SW480 (cell line): ENCODE results near the gene SAFB2.

Experiments
- DNase-seq: peaks from one replicate; pipeline ENCODE4 v3.0.0-alpha.2; 2016; ENCODE audit warnings: low spot score

Gene SAFB2

DNA sequence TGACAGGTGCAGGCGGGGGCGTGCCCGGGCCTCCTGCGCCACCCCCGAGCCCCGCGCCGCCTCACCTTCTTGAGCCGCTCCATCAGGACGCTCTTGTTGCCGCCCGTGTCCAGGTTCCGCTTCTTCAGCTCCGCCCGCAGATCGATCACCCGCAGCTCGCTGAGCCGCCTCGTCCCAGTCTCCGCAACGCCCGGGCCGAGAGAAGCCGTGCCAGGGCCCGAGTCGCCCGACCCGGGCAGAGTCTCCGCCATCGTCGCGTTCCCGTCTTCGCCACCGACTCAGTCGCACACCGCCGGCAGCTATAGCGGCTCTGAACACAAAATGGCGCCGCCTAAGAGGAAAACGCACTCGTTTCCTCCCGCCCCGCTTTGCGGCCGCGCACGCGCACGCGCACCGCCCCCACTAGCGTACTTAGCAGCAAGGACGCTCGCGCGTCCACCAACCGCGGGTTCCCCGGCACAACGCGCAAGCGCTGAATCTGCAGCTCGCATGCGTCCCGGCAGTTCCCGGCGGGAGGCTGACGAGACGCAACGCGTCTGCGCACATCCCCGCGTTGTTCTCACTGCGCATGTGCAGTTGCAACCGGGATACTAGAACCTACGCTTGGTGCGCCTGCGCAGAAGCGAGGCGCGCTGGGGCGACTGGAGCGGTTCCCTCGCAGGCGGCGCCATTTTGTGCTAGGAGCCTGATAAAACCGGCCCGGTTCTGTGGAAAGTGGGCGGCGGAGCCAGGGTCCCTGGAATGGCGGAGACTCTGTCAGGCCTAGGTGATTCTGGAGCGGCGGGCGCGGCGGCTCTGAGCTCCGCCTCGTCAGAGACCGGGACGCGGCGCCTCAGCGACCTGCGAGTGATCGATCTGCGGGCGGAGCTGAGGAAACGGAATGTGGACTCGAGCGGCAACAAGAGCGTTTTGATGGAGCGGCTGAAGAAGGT is at the start of gene SAFB2, which contains the start of gene SAFB:
SAFB2 (minus strand) TSS at position 312 of the 932 bp plus-strand sequence; CDS start at position 251, 61 bp downstream.
SAFB (plus strand) TSS at position 619 of the 932 bp plus-strand sequence; CDS start at position 742, 123 bp downstream.
- DNase-seq, result peak; percentile 96

DNA sequence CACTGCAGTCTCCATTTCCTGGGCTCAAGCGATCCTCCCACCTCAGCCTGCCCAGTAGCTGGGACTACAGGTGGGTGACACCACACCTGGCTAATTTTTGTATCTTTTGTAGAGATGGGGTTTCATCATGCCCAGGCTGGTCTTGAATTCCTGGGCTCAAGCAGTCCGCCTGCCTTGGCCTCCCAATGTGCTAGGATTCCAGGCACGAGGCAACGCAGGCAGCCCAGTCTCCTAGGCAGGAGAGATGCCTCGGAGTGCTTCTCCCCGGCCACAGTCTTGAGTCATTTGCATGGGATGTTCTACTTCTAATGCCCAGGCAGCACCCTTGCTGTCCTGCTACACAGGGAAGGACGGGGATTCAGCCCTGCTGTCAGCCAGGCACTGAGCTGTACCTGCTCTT is 49.0 kb upstream of the SAFB2 start:
- DNase-seq, result no peak

GRCh38 chr19:5669212-5669611 is 46.6 kb upstream of the SAFB2 start:
- no peak for DNase-seq

DNA sequence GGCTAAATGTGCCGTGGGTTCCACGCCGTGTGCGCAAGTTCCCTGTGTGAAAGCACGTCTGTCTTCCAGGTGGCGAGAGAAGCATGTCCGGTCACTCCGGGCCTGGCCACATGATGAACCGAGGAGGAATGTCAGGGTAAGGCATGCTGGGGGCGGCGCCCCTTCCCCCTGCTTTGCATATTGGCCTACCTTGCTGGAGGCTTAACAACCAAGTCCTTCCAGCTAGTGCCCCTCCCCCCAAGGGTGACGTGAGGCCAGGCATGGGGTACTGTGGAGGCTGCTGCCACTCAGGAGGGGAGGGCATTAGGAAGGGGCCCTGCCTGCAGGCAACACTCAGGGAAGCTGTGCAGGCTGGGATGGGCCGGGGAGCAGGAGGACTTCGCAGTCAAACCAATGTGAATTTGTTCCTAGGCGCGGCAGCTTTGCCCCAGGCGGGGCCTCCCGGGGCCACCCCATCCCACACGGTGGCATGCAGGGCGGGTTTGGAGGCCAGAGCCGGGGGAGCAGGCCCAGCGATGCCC is 45.2 kb upstream of the SAFB2 start:
- DNase-seq, result no peak

GRCh38 chr19:5666921-5667610 is 44.5 kb upstream of the SAFB2 start:
- no peak for DNase-seq

GRCh38 chr19:5665781-5666513 is 43.4 kb upstream of the SAFB2 start:
- peak; percentile 20 for DNase-seq

DNA sequence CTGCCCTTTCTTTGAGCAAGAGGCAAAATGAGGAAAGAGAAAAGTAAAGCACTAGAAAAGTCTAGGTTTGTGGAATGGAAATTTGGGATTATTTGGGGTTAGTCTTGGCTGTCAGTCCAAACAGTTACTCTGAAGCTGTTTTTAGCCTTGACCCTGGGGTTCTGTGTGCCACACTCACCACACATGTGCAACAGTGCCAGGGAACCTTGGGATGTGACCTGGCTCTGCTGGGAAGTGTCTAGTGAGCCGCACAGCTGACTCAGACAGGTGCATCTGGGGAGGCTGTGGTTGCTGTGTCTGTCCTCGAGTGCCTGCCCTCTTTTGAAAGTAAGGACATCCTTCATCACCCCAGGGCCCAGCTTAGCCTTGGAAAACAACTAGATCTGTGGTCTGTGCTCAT is 41.9 kb upstream of the SAFB2 start:
- DNase-seq, result no peak

GRCh38 chr19:5663904-5664303 is 41.3 kb upstream of the SAFB2 start:
- no peak for DNase-seq

- DNase-seq, result no peak
Observed at GRCh38 chr19:5661483-5661882, 38.9 kb upstream of the SAFB2 start.

- no peak for DNase-seq
Observed at GRCh38 chr19:5655412-5655811, 32.8 kb upstream of the SAFB2 start.

- no peak for DNase-seq
Observed at GRCh38 chr19:5654931-5655330, 32.4 kb upstream of the SAFB2 start.

- DNase-seq, result no peak
Observed at GRCh38 chr19:5652261-5652660, 29.7 kb upstream of the SAFB2 start.

DNA sequence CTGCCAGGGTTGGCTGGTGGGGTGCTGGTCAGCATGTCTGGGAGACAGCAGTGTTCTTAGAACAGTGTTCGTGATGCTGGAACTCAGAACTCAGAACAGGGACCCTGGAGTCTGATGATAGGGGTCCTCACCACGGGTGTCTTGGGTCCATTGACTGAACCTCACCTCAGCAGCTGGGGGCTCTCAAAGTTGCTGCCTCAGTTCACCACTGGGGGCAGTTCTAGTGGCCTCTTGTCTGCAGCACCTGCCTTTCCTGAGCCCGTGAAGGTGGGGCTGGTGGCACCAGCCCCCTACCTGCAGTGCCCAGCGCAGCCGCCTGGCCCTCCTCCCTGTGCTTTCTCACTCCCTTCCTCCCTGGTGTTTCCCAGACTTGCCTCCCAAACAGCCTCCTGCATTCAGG is 28.8 kb upstream of the SAFB2 start:
- DNase-seq, result no peak

DNA sequence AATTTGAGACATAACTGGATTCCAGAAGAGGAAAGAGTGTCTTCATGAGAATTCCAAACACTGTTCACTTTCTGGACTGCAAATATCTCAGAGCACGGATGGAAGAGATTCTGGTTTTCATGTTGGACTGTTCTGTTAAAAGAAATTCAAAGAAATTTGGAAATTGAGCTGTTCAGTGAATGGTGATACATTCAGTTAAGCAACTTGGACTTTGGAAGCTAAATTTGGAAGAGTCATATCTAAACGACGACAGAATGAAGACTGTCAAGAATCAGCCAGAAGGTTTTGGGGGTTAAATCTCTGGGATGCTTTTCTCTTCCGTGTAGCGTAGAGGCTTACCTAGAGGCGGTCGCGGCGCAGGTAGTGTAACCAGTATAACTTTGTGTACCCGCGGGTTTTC is 25.9 kb upstream of the SAFB2 start:
- no peak for DNase-seq

DNA sequence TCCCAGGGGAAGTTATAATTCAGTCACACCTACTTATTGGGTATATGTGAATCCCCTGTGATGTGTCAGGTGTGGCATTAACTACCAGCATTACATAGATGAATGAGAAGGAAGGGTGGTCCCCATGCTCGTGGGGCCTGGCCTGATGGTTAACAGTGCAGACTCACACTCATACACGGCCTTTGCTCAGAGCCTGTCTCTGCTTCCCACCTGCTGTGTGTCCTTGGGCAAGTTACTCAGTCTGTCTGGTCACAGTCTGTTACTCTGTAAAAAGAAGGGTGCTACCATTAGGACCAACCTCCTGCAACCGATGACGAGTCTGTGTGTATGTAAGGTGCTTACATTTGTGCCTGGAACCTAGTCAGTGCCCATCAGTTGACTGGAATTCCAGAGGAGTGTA is 24.1 kb upstream of the SAFB2 start:
- DNase-seq, result no peak

DNA sequence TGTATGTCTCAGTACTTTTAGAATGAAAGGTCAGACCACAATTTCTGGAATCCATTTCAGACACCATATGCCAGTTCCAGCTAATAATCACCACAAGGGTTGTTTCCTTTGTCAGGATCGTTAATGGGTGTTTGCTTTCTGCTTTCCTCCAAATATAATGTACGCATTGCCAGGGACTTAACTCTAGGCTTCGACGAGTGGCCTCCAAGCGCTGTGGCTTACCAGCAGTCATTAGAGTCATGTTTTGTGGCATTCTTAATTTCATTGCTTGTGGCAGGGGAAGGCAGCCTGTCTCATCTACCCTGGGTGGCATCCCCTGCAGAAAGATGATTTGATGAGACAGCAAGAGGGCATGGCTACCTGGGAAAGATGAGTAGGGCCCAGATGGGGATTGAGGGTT is 22.8 kb upstream of the SAFB2 start:
- DNase-seq, result no peak

DNA sequence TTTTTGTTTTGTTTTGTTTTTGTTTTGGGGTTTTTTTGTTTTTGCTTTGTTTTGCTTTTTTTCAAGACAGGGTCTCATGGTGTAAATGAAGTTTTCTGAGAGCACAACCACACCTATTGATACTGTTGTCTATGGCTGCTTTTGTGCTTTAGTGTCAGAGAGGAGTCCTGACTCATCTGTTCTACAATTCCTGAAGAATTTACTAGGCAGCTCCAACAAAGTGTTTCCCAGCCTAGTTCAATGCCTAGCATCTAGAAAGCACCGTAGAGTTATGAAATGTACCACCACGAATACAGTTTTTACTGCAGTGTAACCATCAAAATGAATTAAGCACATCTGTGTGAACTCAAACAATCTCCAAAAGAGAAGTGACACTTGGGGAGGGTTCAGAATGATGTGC is 21.5 kb upstream of the SAFB2 start:
- DNase-seq, result no peak

- no peak for DNase-seq
Observed at GRCh38 chr19:5643060-5643459, 20.5 kb upstream of the SAFB2 start.

DNA sequence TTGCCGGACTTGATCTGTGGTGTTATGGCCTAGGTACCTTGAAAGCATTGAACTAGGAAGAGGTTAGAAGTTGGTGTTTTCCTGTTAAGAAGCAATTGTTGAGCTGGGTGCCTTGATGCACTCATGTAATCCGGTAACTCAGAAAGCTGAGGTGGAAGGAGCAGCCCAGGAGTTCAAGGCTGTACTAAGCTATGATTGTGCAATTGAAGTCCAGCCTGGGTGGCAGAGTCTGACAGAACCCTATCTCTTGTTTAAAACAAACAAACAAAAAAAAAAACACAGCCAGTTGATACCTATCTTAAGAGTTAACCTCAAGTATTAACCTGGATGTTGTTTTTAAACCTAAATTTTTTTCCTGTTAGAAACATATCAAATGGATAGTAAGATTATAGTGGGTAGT is 19.6 kb upstream of the SAFB2 start:
- DNase-seq, result no peak

DNA sequence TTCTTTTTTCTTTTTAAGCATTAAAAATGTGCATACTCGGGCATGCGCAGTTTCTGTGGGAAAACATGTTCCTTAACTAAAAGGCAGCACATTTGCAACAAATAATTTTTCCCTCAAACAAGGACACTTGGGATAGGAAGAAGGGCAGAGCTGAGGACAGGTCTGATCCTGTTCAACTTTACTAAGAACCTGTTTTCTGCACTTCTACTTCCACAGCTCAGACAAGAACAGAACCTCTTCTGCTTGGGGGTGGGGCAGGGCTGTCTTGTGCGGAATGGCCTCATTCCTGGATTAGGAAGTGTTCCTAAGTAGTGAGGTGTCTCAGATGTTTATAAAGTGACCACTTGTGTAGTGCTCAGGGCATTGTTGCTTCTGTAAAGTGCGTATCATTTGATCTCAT is 18.6 kb upstream of the SAFB2 start:
- no peak for DNase-seq

GRCh38 chr19:5637971-5638370 is 15.4 kb upstream of the SAFB2 start:
- no peak for DNase-seq

DNA sequence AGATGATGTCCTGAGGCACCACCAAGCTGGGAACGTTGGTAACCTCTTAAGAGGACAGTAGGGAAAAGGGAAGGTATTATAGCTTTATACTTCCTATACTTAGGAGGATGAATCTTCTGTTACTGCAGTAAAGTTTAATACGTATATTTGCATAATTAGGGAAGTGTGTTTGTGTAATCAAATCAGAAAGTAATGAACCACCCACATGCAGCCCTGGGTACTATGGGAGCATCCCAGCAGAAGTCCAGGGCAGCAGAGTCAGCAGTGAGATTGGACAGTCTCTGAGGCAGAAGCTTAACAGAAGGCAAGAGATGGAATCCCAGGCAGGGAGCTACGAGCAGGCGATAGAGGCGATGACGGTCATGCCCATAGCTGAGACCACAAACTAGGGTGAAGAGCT is 12.9 kb upstream of the SAFB2 start:
- no peak for DNase-seq
